ENCODE measurements around the gene TBCA.
"Not testable (repeated sequence)": the region's sequence is repeated elsewhere in the genome, so short reads cannot be mapped to it uniquely, and the experiment has no call there.

The TBCA gene

DNA sequence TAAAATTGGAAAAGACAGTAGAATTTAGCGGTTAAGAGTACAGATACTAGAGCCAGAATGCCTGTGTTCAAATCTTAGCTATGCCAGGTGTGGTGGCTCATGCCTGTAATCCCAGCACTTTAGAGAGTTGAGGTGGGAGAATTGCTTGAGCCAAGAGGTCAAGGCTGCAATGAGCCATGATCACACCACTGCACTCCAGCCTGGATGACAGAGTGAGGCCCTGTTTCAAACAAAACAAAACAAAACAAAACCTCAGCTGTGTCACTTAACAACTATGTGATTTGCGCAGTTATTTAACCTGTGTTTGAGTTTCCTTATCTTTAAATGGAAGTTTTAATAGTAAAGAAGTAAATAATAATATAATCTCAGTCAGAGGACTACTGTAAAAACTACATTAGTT, 68.3 kb downstream of the TBCA start:
- no peak for DNase-seq

- not testable (repeated sequence) for DNase-seq
Observed at GRCh38 chr5:77699569-77699968, 76.6 kb downstream of the TBCA start.

DNA sequence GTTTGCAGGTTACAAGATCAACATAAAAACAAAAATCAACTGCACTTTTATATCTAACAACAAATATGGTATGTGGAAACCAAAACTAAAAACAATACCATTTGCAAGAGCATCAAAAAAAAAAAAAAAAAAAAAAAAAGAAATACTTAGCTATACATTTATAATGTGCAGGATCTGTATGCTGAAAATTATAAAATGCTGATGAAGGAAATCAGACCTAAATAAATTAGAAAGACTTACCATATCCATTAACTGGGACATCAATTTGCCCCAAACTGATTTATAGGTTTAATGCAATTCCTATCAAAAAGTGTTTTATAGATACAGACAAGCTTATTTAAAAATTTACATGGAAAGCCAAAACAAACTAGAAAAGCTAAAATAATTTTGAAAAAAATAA, 77.2 kb downstream of the TBCA start:
- no peak for DNase-seq

DNA sequence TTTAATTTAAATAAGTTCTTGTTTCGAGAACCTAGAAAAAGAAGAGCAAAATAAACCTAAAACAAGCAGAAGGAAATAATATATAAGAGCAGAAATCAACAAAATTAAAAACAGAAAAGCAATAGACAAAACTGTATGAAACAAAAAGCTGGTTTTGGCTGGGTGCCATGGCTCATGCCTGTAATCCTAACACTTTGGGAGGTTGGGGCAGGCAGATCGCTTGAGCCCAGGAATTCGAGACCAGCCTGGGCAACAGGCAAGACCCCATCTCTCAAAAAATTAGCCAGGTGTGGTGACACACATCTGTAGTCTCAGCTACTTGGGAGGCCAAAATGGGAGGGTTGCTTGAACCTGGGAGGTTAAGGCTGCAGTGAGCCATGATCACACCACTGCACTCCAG, 78.4 kb downstream of the TBCA start:
- no peak for DNase-seq

DNA sequence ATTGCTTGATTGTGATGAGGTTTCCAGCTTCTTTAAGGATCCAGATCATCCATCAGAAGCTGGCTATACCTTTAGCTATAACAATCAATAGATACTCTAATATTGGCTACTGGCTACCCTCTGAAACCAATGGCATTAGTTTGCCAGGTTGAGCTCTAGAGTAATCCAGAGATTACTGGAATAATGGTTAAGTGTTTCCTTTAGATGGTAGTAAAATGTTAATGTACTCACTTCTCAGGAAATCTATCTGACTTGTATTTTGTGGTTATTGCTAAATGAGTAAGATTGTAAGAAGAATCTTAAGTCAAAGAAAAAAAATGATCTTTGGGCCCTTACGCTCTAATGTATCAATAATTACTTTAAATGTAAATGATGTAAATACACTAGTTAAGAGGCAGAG, 80.0 kb downstream of the TBCA start:
- no peak for DNase-seq

DNA sequence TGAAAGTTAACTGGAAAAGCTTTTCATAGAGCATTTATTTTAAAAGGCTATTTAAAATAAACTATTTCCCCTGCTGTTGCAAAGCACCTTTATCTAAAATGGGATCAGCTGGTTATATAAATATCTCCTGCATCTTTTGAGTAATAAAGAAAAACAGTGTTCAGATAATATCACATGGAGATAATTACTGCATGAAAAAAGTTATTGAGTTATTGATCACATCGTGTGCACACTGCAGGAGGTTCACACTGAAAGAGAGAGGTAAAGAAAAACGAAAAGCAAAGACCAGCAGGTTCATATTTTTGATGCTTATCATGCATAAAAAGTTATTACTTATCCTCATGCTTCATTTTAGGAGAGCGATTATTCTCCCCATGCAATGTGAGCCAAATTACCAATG, 82.2 kb downstream of the TBCA start:
- DNase-seq: no peak

GRCh38 chr5:77683171-77683732, 92.9 kb downstream of the TBCA start:
- DNase-seq: no peak

DNA sequence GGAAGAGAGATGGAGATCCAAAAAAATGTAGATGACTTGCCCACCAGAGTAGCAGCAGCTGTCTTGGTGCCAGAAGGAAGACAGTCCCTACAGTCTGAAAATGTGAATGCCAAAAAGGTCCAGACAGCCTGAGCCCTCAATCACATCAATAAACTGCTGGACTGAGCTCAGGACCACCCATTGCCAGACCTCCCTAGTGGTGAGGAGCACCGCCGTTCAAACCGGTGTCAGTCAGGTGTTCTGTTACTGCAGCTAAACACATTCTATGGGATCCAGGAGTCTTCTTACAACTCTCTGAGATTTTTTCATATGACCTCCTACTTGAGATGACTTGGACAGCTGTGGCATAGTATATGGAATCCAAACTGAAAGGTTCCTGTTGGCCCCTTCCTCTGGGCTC, 105.6 kb downstream of the TBCA start:
- no peak for DNase-seq

DNA sequence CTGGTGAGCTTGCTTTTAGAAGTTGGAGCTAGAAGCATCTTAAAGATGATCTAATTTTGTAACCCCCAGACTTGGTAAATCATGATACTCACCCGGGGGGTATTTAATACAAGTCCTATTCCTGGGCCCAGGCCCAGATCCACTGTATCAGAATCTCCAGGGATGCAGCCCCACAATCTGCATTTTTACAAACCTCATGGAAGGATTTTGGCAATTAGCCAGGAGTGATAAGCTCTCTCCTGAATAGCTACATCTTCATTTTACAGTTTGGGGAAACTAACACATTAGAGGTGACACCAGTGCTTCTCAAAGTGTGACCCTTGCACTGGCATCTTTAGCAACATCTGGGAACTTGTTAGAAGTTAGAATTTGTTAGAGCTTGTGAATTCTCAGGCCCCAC, 106.5 kb downstream of the TBCA start:
- DNase-seq: no peak

DNA sequence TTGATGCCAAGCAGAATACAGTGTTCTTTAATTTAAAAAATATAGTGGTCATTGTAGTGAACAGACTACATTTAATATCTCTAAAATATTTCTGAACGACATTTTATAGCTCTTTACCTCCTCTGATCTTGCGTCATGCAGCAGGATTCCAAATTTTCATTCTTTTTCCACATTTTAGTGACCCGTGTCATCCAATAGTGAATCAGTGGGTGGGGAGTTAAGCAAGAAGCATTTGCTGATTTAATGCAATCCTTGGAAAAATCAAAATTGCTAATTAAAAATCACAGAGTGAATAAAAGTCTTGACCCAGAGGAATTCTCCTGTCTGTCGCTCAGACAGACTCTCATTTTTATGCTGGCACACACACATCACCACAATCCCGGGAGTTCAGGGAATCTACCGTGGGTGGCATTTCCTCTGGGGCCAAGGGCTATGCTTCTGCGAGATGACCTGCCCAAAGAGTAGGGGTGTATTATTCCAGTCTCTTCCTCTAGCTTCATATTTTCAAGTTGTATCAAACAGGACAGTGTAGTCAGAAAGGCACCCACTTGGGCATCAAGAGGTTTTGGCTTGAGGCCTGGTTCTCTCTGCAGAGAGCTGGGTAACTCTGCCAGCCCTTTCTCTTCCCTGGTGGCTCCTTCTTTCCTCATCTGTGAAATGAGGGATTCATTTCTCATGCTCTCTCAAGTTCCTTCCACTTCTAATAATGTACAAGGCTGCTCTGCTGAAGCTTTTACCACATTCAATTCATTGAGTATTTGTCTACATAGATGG, 112.9 kb downstream of the TBCA start:
- no peak for DNase-seq

DNA sequence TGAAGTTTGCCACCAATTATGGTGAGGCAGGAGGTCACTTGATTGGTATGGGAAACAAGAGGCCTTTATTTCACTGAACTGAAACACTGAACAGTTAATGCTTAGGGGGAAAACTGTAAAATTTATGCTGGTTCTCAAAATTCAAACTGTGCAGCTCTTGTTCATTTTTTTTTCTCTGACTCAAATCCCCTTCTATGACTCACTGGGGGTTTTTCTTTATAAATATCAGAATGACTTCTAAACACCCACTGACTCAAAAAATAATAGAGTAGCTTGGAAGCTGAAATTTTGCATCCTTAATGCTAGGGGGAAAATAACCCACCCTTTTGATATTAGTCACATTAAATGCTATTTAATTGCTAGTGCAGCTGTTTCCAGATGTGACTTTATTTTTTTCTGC, 113.5 kb downstream of the TBCA start:
- no peak for DNase-seq

DNA sequence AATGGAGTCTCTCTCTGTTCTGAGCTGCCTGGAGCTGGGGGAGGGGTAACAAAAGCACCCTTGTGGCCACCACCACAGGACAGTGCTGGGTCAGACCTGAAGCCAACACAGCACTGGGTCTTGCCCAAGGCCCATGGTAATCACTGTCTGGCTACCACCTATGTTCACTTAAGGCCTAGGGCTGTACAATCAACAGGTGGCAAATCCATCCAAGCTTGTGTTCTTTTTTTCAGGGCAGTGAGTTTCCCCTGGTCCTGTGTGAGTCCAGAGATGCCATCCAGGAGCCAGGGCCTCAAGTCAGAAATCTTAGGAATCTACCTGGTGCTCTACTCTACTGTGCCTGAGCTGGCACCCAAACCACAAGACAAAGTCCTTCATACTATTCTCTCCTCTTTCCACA, 117.5 kb downstream of the TBCA start:
- no peak for DNase-seq

DNA sequence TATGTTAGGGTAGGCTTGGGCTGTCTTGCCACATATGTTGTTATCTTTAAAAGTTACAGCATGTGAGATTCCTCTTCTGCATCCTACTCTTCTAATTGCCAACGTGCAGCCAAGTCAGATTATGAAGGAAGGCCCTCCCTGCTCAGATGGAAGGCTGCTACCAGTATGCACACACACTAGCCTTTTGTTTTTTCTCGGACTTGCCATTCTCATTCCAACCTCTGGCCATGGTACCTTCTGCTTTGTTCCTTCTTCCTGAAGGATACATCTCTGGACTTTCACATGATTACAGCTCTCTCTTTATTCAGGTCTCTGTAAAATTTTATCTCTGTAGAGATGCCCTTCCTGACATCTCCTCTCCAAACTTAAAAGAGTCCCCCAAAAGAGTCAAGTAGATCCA, 124.8 kb downstream of the TBCA start:
- DNase-seq: no peak

DNA sequence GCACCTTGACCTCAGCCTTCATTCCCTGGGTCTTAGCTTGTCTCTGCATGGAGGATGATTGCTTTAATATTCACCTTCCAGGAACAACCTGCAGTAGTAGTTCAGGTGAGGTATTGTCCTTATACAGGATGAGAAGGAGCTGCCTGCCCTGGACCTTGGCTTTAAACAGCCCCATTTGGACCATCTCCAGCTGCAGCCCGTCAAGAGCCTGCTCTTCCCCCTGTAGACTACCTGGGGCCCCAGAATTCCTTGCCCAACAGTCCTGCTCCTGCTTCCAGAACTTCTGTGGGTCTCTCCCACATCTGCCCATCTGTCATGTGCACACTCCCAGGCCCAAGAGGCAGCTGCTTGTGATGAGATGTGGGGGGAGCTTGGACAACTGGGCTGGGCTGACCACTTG, 125.5 kb downstream of the TBCA start:
- no peak for DNase-seq

DNA sequence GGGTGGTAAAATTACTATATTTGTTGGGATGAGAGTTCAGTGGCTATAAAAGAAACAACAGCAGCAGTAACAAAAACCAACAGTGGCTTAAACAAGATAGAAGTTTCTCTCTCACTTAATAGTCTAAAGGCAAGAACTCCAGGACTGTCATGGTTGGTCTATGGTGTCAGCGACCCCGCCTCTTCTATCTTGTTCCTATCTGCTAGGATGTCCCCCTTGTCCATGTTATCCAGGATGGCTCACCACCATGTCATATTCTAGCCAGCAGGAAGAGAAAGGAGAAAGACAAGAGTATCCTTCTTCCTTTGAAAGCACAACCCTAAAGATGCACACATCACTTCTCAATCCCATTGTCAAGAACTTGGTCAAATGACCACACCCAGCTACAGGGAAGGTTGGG, 126.4 kb downstream of the TBCA start:
- DNase-seq: no peak

- DNase-seq: no peak
Observed at GRCh38 chr5:77645995-77646639, 130.0 kb downstream of the TBCA start.

GRCh38 chr5:77645158-77645994, 130.8 kb downstream of the TBCA start:
- peak; percentile 29 for DNase-seq

GRCh38 chr5:77644371-77645157, 131.6 kb downstream of the TBCA start:
- no peak for DNase-seq

DNA sequence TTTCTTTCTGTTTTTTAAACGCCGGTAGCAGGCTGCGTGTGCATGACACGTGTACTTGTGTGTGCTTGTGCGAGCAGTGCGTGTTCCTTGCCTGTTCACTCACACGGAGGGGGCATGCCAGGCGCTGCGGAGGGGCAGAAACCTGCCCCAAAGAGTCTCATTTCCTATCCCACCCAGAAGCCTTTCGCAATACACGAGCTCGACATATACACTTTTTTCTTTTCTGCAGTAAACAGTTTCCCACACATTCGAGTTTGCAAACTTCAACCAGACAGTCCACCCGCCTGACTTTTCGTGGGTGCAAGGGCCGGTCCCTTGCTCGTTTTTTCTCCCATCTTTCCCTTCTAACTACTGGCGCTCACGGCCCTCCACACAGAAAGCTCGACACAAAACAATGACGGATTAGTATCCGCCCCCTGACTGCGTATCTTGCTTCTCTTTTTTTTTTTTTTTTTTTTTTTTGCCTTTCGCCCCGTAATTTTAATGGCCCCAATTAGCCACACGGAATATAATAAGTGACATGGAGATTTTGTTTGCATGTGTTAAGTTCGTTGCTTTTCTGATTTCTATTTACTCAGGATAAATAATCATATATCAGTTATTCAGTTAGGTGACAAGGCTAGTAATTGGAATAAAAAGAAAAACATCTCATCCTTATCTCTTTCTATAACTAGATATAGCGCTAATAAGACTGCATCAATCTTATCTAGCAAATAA, 132.3 kb downstream of the TBCA start:
- no peak for DNase-seq

GRCh38 chr5:77642738-77643653, 133.1 kb downstream of the TBCA start:
- DNase-seq: no peak

All from T-helper 9 cell (primary cell).